Activated T-helper 1 cell treated with Interleukin-2 at 50 U/mL for 16 hours (primary cell): ENCODE measurements around the gene DNAH8.

Experiments used
- DNase-seq: peaks from one replicate; pipeline ENCODE4 v3.0.0-alpha.2; 2020; ENCODE audit warnings: low read depth

Gene DNAH8

GRCh38 chr6:39075807-39076622 is 360.9 kb downstream of the DNAH8 start:
- DNase-seq = no peak

- no peak for DNase-seq
These were observed 361.8 kb downstream of the DNAH8 start for GRCh38 chr6:39076623-39077535.

GRCh38 chr6:39077882-39078594 is 362.9 kb downstream of the DNAH8 start:
- DNase-seq = no peak

GRCh38 chr6:39078695-39079094 is 363.6 kb downstream of the DNAH8 start:
- DNase-seq = no peak

- DNase-seq = no peak
These were observed 364.4 kb downstream of the DNAH8 start for GRCh38 chr6:39079197-39080125.
